RWPE1 (cell line): ENCODE data around the gene PGAM1.

Experiments
- CTCF ChIA-PET: fragments of 350-600 bp; sonication (Branson Sonifier 250); formaldehyde crosslinking; extraction: SDS; loops from one replicate; lab custom pipeline; 2021; lab: Yijun Ruan, JAX
- POLR2A ChIA-PET: fragments of 400-600 bp; formaldehyde crosslinking; extraction: SDS; loops from one replicate; lab custom pipeline; 2020; ENCODE audit warnings: antibody characterized with exemption; ENCODE audit not compliant: low non-redundant PET; lab: Yijun Ruan, JAX
- DNase-seq: peaks from one replicate; pipeline ENCODE4 v3.0.0; 2012; ENCODE audit warnings: low spot score
- H3K27ac ChIP-seq: fragments of 450-650 bp; 2 replicates; pipeline ENCODE4 v1.5.1; 2017
- CTCF ChIP-seq: fragments of 450-650 bp; conservative IDR thresholded peaks from 2 replicates; pipeline ENCODE4 v1.5.1; 2017; ENCODE audit warnings: low read depth, mild to moderate bottlenecking

The PGAM1 gene

DNA sequence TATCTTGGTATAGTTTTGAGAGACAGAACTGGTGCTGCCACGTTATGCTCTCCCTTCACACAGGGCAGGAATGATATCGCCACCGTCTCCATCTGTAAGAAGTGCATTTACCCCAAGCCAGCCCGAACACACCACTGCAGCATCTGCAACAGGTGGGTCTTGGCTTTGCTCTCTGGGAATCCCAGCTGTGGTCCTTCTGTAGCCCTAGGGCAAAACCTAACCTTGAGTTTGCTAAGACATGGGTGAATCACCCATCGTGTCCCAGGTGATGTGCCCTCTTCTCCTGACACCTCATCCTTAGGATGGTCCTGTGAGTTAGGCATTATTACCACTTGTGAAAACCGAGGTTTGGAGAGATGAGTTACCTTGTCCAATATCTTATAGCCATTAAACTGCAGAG lies 26.4 kb downstream of the PGAM1 start:
- TF ChIP-seq CTCF = no peak
- peak overlapping the region; percentile 8 for H3K27ac ChIP-seq
- POLR2A ChIA-PET = no interaction called here
- DNase-seq = no peak
- CTCF ChIA-PET = interaction anchor here (1.8 kb wide), 1 partner anchor 12 kb away, joined by 8 read pairs; no protein-coding TSS in a partner anchor

- no peak for TF ChIP-seq CTCF
- ChIA-PET CTCF (interaction anchor here (0.6 to 1.8 kb wide), 3 partner anchors 10 to 415 kb away, joined by 4 to 8 read pairs (median 4); no protein-coding TSS in a partner anchor), POLR2A (no interaction called here)
- no peak for DNase-seq
- peak overlapping the region; percentile 62 for H3K27ac ChIP-seq
Observed at GRCh38 chr10:97454330-97455036, 28.5 kb downstream of the PGAM1 start.

DNA sequence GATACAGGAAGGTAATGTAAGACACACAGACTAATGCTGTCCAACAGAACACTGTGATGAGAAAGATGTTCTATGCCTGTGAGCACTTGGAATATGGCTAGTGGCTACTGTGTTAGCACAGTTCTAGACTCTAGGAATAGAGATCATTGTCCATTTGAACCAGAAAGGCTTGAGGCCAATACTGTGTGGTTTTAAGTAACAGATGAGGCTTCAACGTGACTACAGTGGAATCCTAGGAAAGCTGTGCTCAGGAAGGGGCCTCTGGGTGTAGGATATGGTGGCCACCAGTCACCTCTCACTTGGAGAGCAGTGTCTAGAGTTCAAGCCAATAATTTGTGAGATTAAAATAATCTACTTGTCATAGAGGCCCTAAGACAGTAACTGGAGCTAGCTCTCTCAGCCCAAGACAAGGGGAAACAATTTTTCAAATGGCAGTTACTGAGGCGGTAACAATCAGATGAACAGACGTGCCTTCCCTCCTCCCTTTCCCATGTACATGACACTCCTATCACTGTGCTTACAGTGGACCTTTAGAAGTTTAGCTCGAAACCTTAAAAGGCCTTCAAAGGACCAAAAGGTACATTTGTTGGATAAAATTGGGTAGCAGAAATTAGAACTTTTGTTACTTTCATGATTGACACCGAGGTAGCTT lies 30.2 kb downstream of the PGAM1 start:
- ChIA-PET POLR2A (no interaction called here), CTCF (interaction anchor here (0.6 to 1.1 kb wide), 2 partner anchors 10 to 97 kb away, joined by 4 read pairs; partner anchors contain the start of genes EXOSC1 and ZDHHC16)
- H3K27ac ChIP-seq = no peak overlapping the region
- no peak for DNase-seq
- no peak for TF ChIP-seq CTCF

DNA sequence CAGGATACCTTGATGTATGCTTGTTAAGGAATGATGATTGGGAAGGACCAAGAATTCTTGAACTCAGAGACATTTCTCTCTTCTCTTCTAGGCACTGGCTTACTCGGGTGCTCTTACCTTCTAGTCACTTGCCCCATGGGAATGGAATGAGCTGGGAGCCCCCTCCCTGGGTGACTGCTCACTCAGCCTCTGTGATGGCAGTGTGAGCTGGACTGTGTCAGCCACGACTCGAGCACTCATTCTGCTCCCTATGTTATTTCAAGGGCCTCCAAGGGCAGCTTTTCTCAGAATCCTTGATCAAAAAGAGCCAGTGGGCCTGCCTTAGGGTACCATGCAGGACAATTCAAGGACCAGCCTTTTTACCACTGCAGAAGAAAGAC lies 30.7 kb downstream of the PGAM1 start:
- peak overlapping the region; percentile 45 for H3K27ac ChIP-seq
- DNase-seq = no peak
- TF ChIP-seq CTCF = no peak
- POLR2A ChIA-PET = no interaction called here
- CTCF ChIA-PET = interaction anchor here (0.5 to 1.1 kb wide), 4 partner anchors 11 to 178 kb away, joined by 3 to 4 read pairs (median 4); partner anchors contain the start of genes EXOSC1 and ZDHHC16

- ChIA-PET CTCF (interaction anchor here (1.1 kb wide), 1 partner anchor 152 kb away, joined by 6 read pairs; no protein-coding TSS in a partner anchor), POLR2A (no interaction called here)
- 0 out of 2 replicates have a peak overlapping the region, but pooled peaks have one; percentile 7 for H3K27ac ChIP-seq
- no peak for DNase-seq
- no peak for TF ChIP-seq CTCF
Observed at GRCh38 chr10:97459111-97459510, 33.1 kb downstream of the PGAM1 start.

GRCh38 chr10:97459933-97460332 lies 33.9 kb downstream of the PGAM1 start:
- DNase-seq = no peak
- no peak for TF ChIP-seq CTCF
- peak overlapping the region; percentile 12; the same call in 1 of the 2 replicates for H3K27ac ChIP-seq
- ChIA-PET CTCF (interaction anchor here (0.6 to 1.1 kb wide), 4 partner anchors 12 to 295 kb away, joined by 3 to 6 read pairs (median 4); no protein-coding TSS in a partner anchor), POLR2A (no interaction called here)
